ENCODE results near the gene SERTAD3.
A peak's percentile ranks its signal among the peaks of the same experiment; 100 is the strongest.

The SERTAD3 gene

GRCh38 chr19:40423938-40424337 is 20.2 kb downstream of the SERTAD3 start:
- Histone ChIP-seq H3K36me3 (ENCODE audit: insufficient read depth, low read length) (peaks cover 13% of the 10 kb centered on the region; the same call in 1 of the 2 replicates), H3K4me3 (ENCODE audit: low read depth in 1 of 2, low read length in 2 of 2) (no peak overlapping the region), H3K27me3 (ENCODE audit: insufficient read depth, low read length, poor library complexity) (no peaks in the 10 kb centered on the region), H3K27ac (ENCODE audit: low read length) (no peak overlapping the region), H3K4me2 (ENCODE audit: insufficient read depth, low read length) (peak overlapping the region; percentile 100; the same call in 1 of the 2 replicates), H2AFZ (ENCODE audit: low read depth, low read length) (no peak overlapping the region), H3K9ac (ENCODE audit: low read depth, low read length) (no peak overlapping the region), H3K4me1 (ENCODE audit: insufficient read depth, low read length) (peaks cover 29% of the 10 kb centered on the region), H4K20me1 (ENCODE audit: insufficient read depth, low read length) (no peaks in the 10 kb centered on the region), H3K9me3 (ENCODE audit: insufficient read depth, low read length, severe bottlenecking) (no peaks in the 10 kb centered on the region), H3K79me2 (ENCODE audit: insufficient read depth, low read length) (peaks cover 19% of the 10 kb centered on the region)
- no peak for DNase-seq
- ATAC-seq (ENCODE audit: insufficient read depth, low read depth) = no peak
- TF ChIP-seq, protein P1, sequence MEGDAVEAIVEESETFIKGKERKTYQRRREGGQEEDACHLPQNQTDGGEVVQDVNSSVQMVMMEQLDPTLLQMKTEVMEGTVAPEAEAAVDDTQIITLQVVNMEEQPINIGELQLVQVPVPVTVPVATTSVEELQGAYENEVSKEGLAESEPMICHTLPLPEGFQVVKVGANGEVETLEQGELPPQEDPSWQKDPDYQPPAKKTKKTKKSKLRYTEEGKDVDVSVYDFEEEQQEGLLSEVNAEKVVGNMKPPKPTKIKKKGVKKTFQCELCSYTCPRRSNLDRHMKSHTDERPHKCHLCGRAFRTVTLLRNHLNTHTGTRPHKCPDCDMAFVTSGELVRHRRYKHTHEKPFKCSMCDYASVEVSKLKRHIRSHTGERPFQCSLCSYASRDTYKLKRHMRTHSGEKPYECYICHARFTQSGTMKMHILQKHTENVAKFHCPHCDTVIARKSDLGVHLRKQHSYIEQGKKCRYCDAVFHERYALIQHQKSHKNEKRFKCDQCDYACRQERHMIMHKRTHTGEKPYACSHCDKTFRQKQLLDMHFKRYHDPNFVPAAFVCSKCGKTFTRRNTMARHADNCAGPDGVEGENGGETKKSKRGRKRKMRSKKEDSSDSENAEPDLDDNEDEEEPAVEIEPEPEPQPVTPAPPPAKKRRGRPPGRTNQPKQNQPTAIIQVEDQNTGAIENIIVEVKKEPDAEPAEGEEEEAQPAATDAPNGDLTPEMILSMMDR (IDR thresholded peaks at IDR 0.05; ENCODE audit: borderline replicate concordance, extremely low read depth, low read length, poor library complexity, severe bottlenecking) = no peak
- TF ChIP-seq EZH2 (IDR thresholded peaks at IDR 0.05; ENCODE audit: borderline replicate concordance, low read depth, low read length, severe bottlenecking) = no peak

- no peak for ATAC-seq (ENCODE audit: insufficient read depth, low read depth)
- Histone ChIP-seq H3K27ac (ENCODE audit: low read length) (no peak overlapping the region), H3K36me3 (ENCODE audit: insufficient read depth, low read length) (peaks cover 13% of the 10 kb centered on the region; the same call in 1 of the 2 replicates), H3K9ac (ENCODE audit: low read depth, low read length) (no peak overlapping the region), H2AFZ (ENCODE audit: low read depth, low read length) (no peak overlapping the region), H3K4me2 (ENCODE audit: insufficient read depth, low read length) (no peak overlapping the region), H3K4me3 (ENCODE audit: low read depth in 1 of 2, low read length in 2 of 2) (no peak overlapping the region), H3K79me2 (ENCODE audit: insufficient read depth, low read length) (peaks cover 19% of the 10 kb centered on the region), H3K4me1 (ENCODE audit: insufficient read depth, low read length) (peaks cover 29% of the 10 kb centered on the region), H3K27me3 (ENCODE audit: insufficient read depth, low read length, poor library complexity) (no peaks in the 10 kb centered on the region), H3K9me3 (ENCODE audit: insufficient read depth, low read length, severe bottlenecking) (no peaks in the 10 kb centered on the region), H4K20me1 (ENCODE audit: insufficient read depth, low read length) (no peaks in the 10 kb centered on the region)
- TF ChIP-seq, protein P1 (IDR thresholded peaks at IDR 0.05; ENCODE audit: borderline replicate concordance, extremely low read depth, low read length, poor library complexity, severe bottlenecking) = no peak
- TF ChIP-seq EZH2 (IDR thresholded peaks at IDR 0.05; ENCODE audit: borderline replicate concordance, low read depth, low read length, severe bottlenecking) = no peak
- no peak for DNase-seq
Measured at GRCh38 chr19:40422748-40423566, 21.2 kb downstream of the SERTAD3 start.

DNA sequence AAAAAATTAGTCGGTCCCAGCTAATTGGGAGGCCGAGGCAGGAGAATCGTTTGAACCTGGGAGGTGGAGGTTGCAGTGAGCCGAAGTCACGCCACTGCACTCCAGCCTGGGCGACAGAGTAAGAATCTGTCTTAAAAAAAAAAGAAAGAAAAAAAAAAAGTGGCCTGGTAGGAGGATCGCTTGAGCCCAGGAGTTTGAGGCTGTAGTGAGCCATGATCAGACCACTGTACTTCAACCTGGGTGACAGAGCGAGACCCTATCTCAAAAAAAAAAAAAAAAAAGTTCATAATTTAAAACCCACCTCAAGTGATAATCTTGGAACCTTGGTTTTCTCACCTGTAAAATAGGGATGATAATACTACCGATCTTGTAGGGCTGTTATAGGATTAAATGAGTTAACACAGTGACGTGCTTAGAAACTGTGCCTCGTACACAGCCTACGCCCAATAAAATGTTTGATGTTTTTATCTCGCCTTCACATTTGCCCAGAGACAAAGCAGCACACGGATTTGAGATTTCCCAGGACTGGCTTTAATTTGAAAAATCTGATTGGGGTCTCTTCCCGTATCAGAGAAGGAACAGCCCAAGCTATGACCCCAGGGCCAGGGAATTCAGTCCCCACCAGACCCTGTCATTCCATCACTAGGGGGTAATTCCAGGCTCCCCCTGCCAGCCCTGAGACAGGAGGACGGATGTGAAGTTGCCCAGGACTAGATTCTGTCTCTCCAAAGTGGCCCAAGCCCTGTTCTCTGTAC is 22.0 kb downstream of the SERTAD3 start:
- no peaks in the 10 kb centered on the region for H3K27me3 ChIP-seq (ENCODE audit: insufficient read depth, low read length, poor library complexity)
- peaks cover 19% of the 10 kb centered on the region for H3K79me2 ChIP-seq (ENCODE audit: insufficient read depth, low read length)
- TF ChIP-seq EZH2 (IDR thresholded peaks at IDR 0.05; ENCODE audit: borderline replicate concordance, low read depth, low read length, severe bottlenecking) = no peak
- TF ChIP-seq, protein P1 (IDR thresholded peaks at IDR 0.05; ENCODE audit: borderline replicate concordance, extremely low read depth, low read length, poor library complexity, severe bottlenecking) = no peak
- H3K36me3 ChIP-seq (ENCODE audit: insufficient read depth, low read length) = peaks cover 13% of the 10 kb centered on the region; the same call in 1 of the 2 replicates
- ATAC-seq (ENCODE audit: insufficient read depth, low read depth) = no peak
- H3K4me3 ChIP-seq (ENCODE audit: low read depth in 1 of 2, low read length in 2 of 2) = no peak overlapping the region
- H3K9ac ChIP-seq (ENCODE audit: low read depth, low read length) = no peak overlapping the region
- H3K27ac ChIP-seq (ENCODE audit: low read length) = no peak overlapping the region
- H3K4me1 ChIP-seq (ENCODE audit: insufficient read depth, low read length) = peaks cover 29% of the 10 kb centered on the region
- H3K4me2 ChIP-seq (ENCODE audit: insufficient read depth, low read length) = no peak overlapping the region
- no peaks in the 10 kb centered on the region for H4K20me1 ChIP-seq (ENCODE audit: insufficient read depth, low read length)
- H2AFZ ChIP-seq (ENCODE audit: low read depth, low read length) = no peak overlapping the region
- no peak for DNase-seq
- no peaks in the 10 kb centered on the region for H3K9me3 ChIP-seq (ENCODE audit: insufficient read depth, low read length, severe bottlenecking)
